HUES64 (cell line): Measurements from ENCODE around the gene DIS3L2.

ENCODE experiments used
- H3K27ac ChIP-seq: 2 replicates; pipeline ENCODE4 v1.7.0; 2013; ENCODE audit warnings: low read depth, low read length, inconsistent platforms
- H3K27me3 ChIP-seq: 2 replicates; pipeline ENCODE4 v1.6.1; 2013; ENCODE audit warnings: mild to moderate bottlenecking, low read length; ENCODE audit not compliant: insufficient read depth
- H3K36me3 ChIP-seq: 2 replicates; pipeline ENCODE4 v1.6.1; 2013; ENCODE audit warnings: mild to moderate bottlenecking, low read length; ENCODE audit not compliant: insufficient read depth
- H3K4me1 ChIP-seq: 2 replicates; pipeline ENCODE4 v1.6.1; 2013; ENCODE audit warnings: mild to moderate bottlenecking, low read length, moderate library complexity; ENCODE audit not compliant: insufficient read depth
- H3K4me3 ChIP-seq: 2 replicates; pipeline ENCODE4 v1.5.1; 2013; ENCODE audit warnings: mild to moderate bottlenecking, low read length, moderate library complexity
- H3K9ac ChIP-seq: 2 replicates; pipeline ENCODE4 v1.6.1; 2013; ENCODE audit warnings: mild to moderate bottlenecking, low read depth, low read length
- H3K9me3 ChIP-seq: 2 replicates; pipeline ENCODE4 v1.6.1; 2013; ENCODE audit warnings: low read depth, low read length; ENCODE audit not compliant: insufficient read depth
- WGBS: fragments of 150-250, 120-280 bp; methylation state at CpG from one replicate; pipeline ENCODE4 v1.1.7; 2013; ENCODE audit warnings: missing lambda C conversion rate; 5-methylcytosine and 5-hydroxymethylcytosine counted together

DIS3L2 gene

GRCh38 chr2:231930593-231931281 lies 30.8 kb upstream of the DIS3L2 start:
- Histone ChIP-seq H3K9ac (no peak overlapping the region), H3K4me1 (no peaks in the 10 kb centered on the region), H3K27ac (no peak overlapping the region), H3K36me3 (no peaks in the 10 kb centered on the region), H3K9me3 (no peaks in the 10 kb centered on the region), H3K4me3 (no peak overlapping the region), H3K27me3 (peaks cover 37% of the 10 kb centered on the region)
- WGBS, result 91% methylated on average over 8 of the region's 8 CpGs

GRCh38 chr2:231931481-231931915 lies 30.0 kb upstream of the DIS3L2 start:
- H3K4me3 ChIP-seq, result no peak overlapping the region
- H3K27ac ChIP-seq, result no peak overlapping the region
- no peaks in the 10 kb centered on the region for H3K4me1 ChIP-seq
- H3K9me3 ChIP-seq, result no peaks in the 10 kb centered on the region
- no peak overlapping the region for H3K9ac ChIP-seq
- WGBS, result 88% methylated on average over 7 of the region's 7 CpGs
- H3K27me3 ChIP-seq, result peaks cover 29% of the 10 kb centered on the region
- H3K36me3 ChIP-seq, result no peaks in the 10 kb centered on the region

GRCh38 chr2:231932711-231932970 lies 28.9 kb upstream of the DIS3L2 start:
- peaks cover 18% of the 10 kb centered on the region for H3K27me3 ChIP-seq
- no peak overlapping the region for H3K4me3 ChIP-seq
- H3K36me3 ChIP-seq, result no peaks in the 10 kb centered on the region
- 95% methylated on average over 3 of the region's 3 CpGs for WGBS
- no peak overlapping the region for H3K27ac ChIP-seq
- H3K9ac ChIP-seq, result no peak overlapping the region
- H3K9me3 ChIP-seq, result no peaks in the 10 kb centered on the region
- no peaks in the 10 kb centered on the region for H3K4me1 ChIP-seq

DNA sequence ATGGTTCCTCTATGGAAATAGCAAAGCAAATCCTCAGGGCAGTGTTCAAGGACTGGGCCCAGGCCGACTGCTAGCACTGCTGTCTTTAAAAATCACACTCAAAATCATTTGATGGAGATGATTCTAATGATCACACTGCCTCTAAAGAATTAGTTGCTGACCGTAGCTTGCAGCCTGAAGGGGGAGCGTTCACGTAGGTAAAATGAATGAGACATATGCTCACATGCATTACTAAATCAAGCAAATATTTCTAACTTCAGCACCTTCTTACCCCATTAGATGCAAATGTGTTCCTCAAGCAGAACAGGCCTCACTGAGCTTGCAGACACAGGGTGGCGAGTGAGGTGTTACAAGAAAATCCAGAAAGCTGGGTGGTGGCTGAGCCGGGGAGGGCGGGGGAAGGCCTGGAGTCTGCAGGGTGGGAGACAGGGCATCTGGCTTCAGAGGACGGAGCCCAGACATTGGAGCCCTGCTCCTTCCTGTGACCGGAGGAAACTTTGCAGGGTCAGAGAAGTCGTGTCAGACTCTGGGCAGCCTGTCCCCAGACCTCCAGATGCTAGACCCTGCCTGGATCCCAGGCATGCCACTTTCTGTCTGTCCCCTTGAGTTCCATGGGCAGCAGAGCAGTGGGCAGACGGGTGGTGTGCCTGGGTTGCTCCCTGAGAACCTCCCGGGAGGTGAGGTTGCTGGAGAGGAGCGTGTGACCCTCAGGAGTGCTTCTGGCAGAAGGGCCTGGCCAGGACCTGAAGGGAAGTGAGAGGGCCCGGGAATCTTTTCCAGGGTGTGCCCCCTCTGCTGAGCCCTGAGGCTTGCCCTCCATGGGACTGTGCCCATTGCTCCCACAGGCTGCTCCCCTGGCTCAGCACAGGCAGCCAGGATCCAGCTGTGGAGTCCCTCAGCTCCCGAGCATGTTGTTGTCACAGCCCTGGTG lies 28.3 kb upstream of the DIS3L2 start:
- H3K27me3 ChIP-seq, result peaks cover 12% of the 10 kb centered on the region
- H3K4me1 ChIP-seq, result no peaks in the 10 kb centered on the region
- H3K36me3 ChIP-seq, result no peaks in the 10 kb centered on the region
- H3K4me3 ChIP-seq, result no peak overlapping the region
- no peak overlapping the region for H3K9ac ChIP-seq
- WGBS, result 92% methylated on average over 15 of the region's 15 CpGs
- H3K27ac ChIP-seq, result no peak overlapping the region
- no peaks in the 10 kb centered on the region for H3K9me3 ChIP-seq

DNA sequence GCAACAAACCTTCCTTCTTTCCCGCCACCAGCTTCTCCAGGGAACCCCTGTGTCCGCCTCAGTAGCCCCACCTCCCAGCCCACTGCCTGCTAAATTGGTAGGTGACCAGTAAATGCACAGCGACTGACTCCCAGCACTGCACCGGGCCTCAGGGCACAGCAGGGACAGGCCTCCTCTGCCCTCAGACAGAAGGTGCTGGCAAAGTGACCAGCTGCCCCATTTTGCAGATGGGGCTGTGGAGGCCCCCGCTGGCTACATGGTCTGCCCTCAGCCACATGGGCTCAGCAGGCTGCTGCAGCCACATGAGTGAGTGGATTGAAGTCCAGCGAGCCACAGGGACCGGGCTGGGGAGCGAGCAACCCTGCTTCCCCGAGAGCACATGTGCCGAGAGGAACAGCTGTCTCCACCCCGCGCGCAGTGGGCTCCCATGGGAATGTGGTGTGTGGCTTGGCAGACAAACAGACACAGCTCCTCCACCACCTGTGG lies 27.6 kb upstream of the DIS3L2 start:
- Histone ChIP-seq H3K4me3 (no peak overlapping the region), H3K9me3 (no peaks in the 10 kb centered on the region), H3K27me3 (peaks cover 5% of the 10 kb centered on the region), H3K4me1 (no peaks in the 10 kb centered on the region), H3K36me3 (no peaks in the 10 kb centered on the region), H3K27ac (no peak overlapping the region), H3K9ac (no peak overlapping the region)
- 92% methylated on average over 13 of the region's 13 CpGs for WGBS

DNA sequence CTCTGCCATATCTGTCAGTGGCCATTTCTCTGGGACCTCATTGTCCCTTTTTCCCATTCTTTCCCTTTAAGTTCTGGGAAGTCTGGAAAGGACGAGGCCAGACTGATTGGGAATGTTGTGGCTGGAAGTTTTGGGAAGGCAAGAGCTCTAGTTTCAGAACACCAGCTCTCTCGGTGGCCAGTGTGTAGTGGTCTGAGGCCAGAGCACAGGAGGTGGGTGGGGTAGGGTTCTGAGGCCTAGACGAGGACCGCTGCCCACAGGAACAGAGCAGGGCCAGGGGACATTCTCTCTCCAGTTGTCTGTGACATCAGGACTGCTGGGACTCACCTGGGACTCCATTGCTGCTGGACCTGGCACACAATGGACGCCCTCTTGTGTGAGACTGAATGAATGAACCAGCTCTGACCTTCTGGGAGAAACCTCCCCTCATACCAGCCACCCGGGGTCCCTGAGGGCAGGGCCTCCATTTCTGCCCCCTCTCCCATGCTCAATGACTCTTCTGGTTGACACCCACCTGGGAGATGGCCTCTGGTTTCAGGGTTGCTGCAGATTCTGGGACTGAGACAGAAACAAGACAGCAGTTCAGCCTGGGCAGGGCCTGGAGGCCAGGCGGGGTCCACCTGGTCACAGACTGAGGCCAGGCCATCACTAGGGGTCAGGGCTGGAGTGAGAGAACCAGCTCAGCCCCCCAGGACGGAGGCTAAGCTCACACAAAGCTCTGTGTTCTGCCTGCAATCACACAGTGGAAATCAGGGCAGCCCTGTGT lies 26.9 kb upstream of the DIS3L2 start:
- H3K9ac ChIP-seq, result no peak overlapping the region
- WGBS, result 84% methylated on average over 8 of the region's 8 CpGs
- no peaks in the 10 kb centered on the region for H3K9me3 ChIP-seq
- H3K36me3 ChIP-seq, result no peaks in the 10 kb centered on the region
- H3K27ac ChIP-seq, result no peak overlapping the region
- H3K4me1 ChIP-seq, result no peaks in the 10 kb centered on the region
- no peak overlapping the region for H3K4me3 ChIP-seq
- H3K27me3 ChIP-seq, result no peaks in the 10 kb centered on the region; the same call in 1 of the 2 replicates

GRCh38 chr2:231935207-231935524 lies 26.3 kb upstream of the DIS3L2 start:
- no peak overlapping the region for H3K4me3 ChIP-seq
- no peak overlapping the region for H3K27ac ChIP-seq
- no peaks in the 10 kb centered on the region for H3K27me3 ChIP-seq
- 91% methylated on average over 4 of the region's 4 CpGs for WGBS
- H3K9ac ChIP-seq, result no peak overlapping the region
- no peaks in the 10 kb centered on the region for H3K4me1 ChIP-seq
- H3K36me3 ChIP-seq, result no peaks in the 10 kb centered on the region
- H3K9me3 ChIP-seq, result no peaks in the 10 kb centered on the region

- WGBS, result 88% methylated on average over 1 of the region's 1 CpG
- no peaks in the 10 kb centered on the region for H3K27me3 ChIP-seq
- no peak overlapping the region for H3K27ac ChIP-seq
These were observed 25.7 kb upstream of the DIS3L2 start for GRCh38 chr2:231935815-231936214.

DNA sequence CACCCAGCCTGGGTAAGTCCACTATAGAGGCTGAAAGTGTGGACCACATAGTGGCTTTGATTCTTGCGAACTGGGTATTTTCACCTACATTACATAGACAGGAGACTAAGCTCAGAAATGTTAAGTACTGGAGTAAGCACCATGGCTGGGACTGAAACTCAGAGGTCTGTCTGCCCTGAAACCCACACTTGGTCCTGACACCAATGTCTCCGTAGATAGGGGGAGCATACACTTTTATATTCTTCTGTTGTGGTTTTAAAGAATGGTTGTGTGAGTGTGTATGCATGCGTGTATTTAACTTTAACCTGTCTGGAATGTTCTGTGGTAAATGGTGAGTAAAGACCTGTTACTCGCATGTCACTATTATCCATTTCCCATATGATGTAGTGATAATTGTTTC lies 25.0 kb upstream of the DIS3L2 start:
- Histone ChIP-seq H3K27ac (no peak overlapping the region), H3K27me3 (no peaks in the 10 kb centered on the region), H3K9me3 (no peaks in the 10 kb centered on the region), H3K4me1 (no peaks in the 10 kb centered on the region), H3K9ac (no peak overlapping the region), H3K36me3 (no peaks in the 10 kb centered on the region), H3K4me3 (no peak overlapping the region)
- WGBS, result 97% methylated on average over 3 of the region's 4 CpGs

More at GRCh38 chr2:231935815-231936214, 25.7 kb upstream of the DIS3L2 start:
- no peak overlapping the region for H3K9ac ChIP-seq
- H3K36me3 ChIP-seq, result no peaks in the 10 kb centered on the region
- H3K9me3 ChIP-seq, result no peaks in the 10 kb centered on the region
- H3K4me3 ChIP-seq, result no peak overlapping the region
- H3K4me1 ChIP-seq, result no peaks in the 10 kb centered on the region

DNA sequence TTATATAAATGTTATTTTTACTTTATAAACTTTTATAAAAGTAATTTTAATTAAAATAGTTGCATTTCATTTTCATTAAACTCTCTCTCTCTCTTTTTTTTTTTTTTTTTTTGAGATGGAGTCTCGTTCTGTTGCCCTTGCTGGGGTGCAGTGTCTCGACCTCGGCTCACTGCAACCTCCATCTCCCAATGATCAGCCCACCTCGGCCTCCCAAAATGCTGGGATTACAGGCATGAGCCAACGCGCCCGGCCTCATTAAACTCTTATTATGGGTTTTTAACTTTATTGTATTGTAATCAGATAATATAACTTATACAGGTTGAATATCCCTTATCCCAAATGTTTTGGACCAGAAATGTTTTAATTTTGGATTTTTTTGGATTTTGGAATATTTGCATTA lies 24.5 kb upstream of the DIS3L2 start:
- WGBS, result 89% methylated on average over 4 of the region's 7 CpGs
- no peaks in the 10 kb centered on the region for H3K36me3 ChIP-seq

DNA sequence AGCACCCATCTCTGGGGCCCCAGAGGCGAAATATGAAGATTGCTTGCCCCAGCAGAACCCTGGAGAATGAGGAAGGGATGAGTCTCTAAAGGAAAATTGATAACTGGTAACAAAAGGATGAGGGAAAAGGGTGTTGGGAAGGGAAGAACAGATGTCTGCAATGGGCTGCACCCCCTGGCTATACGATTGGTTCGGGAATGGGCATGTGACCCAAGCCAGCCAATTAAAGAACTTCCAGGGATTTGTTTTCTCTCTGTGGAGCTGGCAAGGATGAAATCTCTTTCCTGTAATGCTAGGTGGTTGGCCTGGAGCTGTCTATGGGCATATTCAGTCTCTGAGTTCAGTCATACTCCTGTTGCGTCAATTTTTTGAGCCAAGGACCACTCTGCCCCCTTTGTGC lies 22.5 kb upstream of the DIS3L2 start:
- Histone ChIP-seq H3K9ac (no peak overlapping the region), H3K27ac (no peak overlapping the region), H3K4me3 (no peak overlapping the region), H3K9me3 (no peaks in the 10 kb centered on the region), H3K4me1 (no peaks in the 10 kb centered on the region), H3K36me3 (no peaks in the 10 kb centered on the region), H3K27me3 (no peaks in the 10 kb centered on the region)
- 97% methylated on average over 4 of the region's 4 CpGs for WGBS

More for the DNA sequence above, 24.5 kb upstream of the DIS3L2 start:
- Histone ChIP-seq H3K4me3 (no peak overlapping the region), H3K9me3 (no peaks in the 10 kb centered on the region), H3K27ac (no peak overlapping the region), H3K27me3 (no peaks in the 10 kb centered on the region), H3K4me1 (no peaks in the 10 kb centered on the region), H3K9ac (no peak overlapping the region)
